GM12878 (cell line): ENCODE results near the gene FPR1. TPM values are rescaled to one million over a fixed set of nuclear protein-coding genes. Genes with fewer than 3 reads are reported as not detected.

Experiments used
- ATAC-seq: fragments of 200-7000 bp; cut with Tn5 transposase; 3 replicates; pipeline ENCODE4 v1.9.1; 2020; ENCODE audit warnings: mild to moderate bottlenecking, moderate library complexity
- BruUV-seq: library from RNA; stranded (reverse); fragments of 400-500 nt; replicated peaks from 2 replicates; lab custom pipeline; 2021; lab: Mats Ljungman, UMichigan
- CTCF ChIA-PET: fragments of 300-600 bp; sonication (Branson Sonifier 250); formaldehyde crosslinking; extraction: SDS; loops from one replicate; lab custom pipeline; 2021; ENCODE audit warnings: inconsistent platforms; lab: Yijun Ruan, JAX
- POLR2A ChIA-PET: fragments of 350-600 bp; formaldehyde crosslinking; extraction: SDS; loops from one replicate; lab custom pipeline; 2021; ENCODE audit warnings: inconsistent platforms; lab: Charles Lee
- RAD21 ChIA-PET: fragments of 300-600 bp; sonication (Branson Sonifier 250); formaldehyde crosslinking; loops from one replicate; lab custom pipeline; 2023; ENCODE audit warnings: antibody characterized with exemption; ENCODE audit not compliant: unreplicated experiment; lab: Charles Lee
- SMC1A ChIA-PET: fragments of 300-600 bp; sonication (Branson Sonifier 250); formaldehyde crosslinking; loops from one replicate; lab custom pipeline; 2023; ENCODE audit not compliant: unreplicated experiment, uncharacterized antibody; lab: Charles Lee
- DNase-seq: peaks from one replicate; pipeline ENCODE4 v3.0.0-alpha.2; 2011; ENCODE audit warnings: low read depth, low spot score
- FAIRE-seq: peaks from 3 replicates; lab custom pipeline; 2011; peaks lifted over from hg19 to GRCh38; lab: Jason Lieb, UNC
- H2AFZ ChIP-seq: 2 replicates; pipeline ENCODE4 v1.6.0; 2011; ENCODE audit warnings: low read depth, low read length, control low read depth; ENCODE audit not compliant: control insufficient read depth
- H3K27ac ChIP-seq: 2 replicates; pipeline ENCODE4 v1.5.1; 2011; ENCODE audit warnings: control low read depth; ENCODE audit not compliant: control insufficient read depth, insufficient read depth
- H3K27me3 ChIP-seq, 2 experiments: replicated peaks in 1 of 2; 2 replicates each; pipeline versions ENCODE4 v1.6.0 to v1.6.1; 2011; ENCODE audit warnings: low read length in 1 of 2; ENCODE audit not compliant: control insufficient read depth in 2 of 2, insufficient read depth in 2 of 2
- H3K36me3 ChIP-seq, 2 experiments: 2 replicates each; pipeline ENCODE4 v1.5.1; 2011; ENCODE audit warnings: low read length in 1 of 2; ENCODE audit not compliant: control insufficient read depth in 2 of 2, insufficient read depth in 2 of 2
- H3K4me1 ChIP-seq: 2 replicates; pipeline ENCODE4 v1.6.1; 2011; ENCODE audit warnings: mild to moderate bottlenecking, low read length, moderate library complexity, mixed read lengths; ENCODE audit not compliant: control insufficient read depth, insufficient read depth
- H3K4me2 ChIP-seq: 2 replicates; pipeline ENCODE4 v1.6.0; 2011; ENCODE audit warnings: control low read depth; ENCODE audit not compliant: control insufficient read depth, insufficient read depth
- H3K4me3 ChIP-seq: fragments of 200-600 bp; sonication (generic); 2 replicates; pipeline ENCODE4 v1.5.1; 2016
- H3K79me2 ChIP-seq: 2 replicates; pipeline ENCODE4 v1.6.0; 2011; ENCODE audit warnings: low read length; ENCODE audit not compliant: control insufficient read depth, insufficient read depth
- H3K9ac ChIP-seq: 2 replicates; pipeline ENCODE4 v1.8.0; 2011; ENCODE audit warnings: low read length, control low read depth, mixed read lengths; ENCODE audit not compliant: control insufficient read depth, insufficient read depth
- H3K9me3 ChIP-seq: replicated peaks from 3 replicates; pipeline ENCODE4 v1.5.1; 2011; ENCODE audit warnings: mild to moderate bottlenecking, low read length; ENCODE audit not compliant: control insufficient read depth, insufficient read depth
- H4K20me1 ChIP-seq: 2 replicates; pipeline ENCODE4 v1.6.0; 2011; ENCODE audit not compliant: control insufficient read depth, insufficient read depth
- ATF7 ChIP-seq: fragments of 450-650 bp; IDR thresholded peaks from 2 replicates; pipeline ENCODE4 v1.6.1; 2016; ENCODE audit warnings: low read depth, mild to moderate bottlenecking
- ESRRA ChIP-seq: IDR thresholded peaks from 2 replicates; pipeline ENCODE4 v1.6.1; 2012; ENCODE audit warnings: mild to moderate bottlenecking, low read length, improper control_type of control experiment
- HDAC6 ChIP-seq: fragments of 200-600 bp; sonication (generic); IDR thresholded peaks from one replicate; pipeline ENCODE4 v1.8.0; 2017; ENCODE audit warnings: antibody characterized with exemption; ENCODE audit not compliant: unreplicated experiment
- NFYB ChIP-seq: IDR thresholded peaks from 2 replicates; pipeline ENCODE4 v1.6.1; 2011; ENCODE audit warnings: low read depth, mild to moderate bottlenecking, low read length, improper control_type of control experiment, moderate library complexity; ENCODE audit not compliant: insufficient read depth
- NRF1 ChIP-seq: conservative IDR thresholded peaks from 2 replicates; pipeline ENCODE4 v1.6.1; 2011; ENCODE audit warnings: mild to moderate bottlenecking, low read depth, low read length, improper control_type of control experiment
- STAT3 ChIP-seq: IDR thresholded peaks from 2 replicates; pipeline ENCODE4 v1.6.1; 2011; ENCODE audit warnings: low read depth, low read length, improper control_type of control experiment
- SUZ12 ChIP-seq: fragments of 200-600 bp; sonication (generic); IDR thresholded peaks from one replicate; pipeline ENCODE4 v1.6.1; 2018; ENCODE audit warnings: antibody characterized with exemption, mild to moderate bottlenecking; ENCODE audit not compliant: unreplicated experiment
- ZNF217 ChIP-seq: fragments of 450-650 bp; IDR thresholded peaks from 2 replicates; pipeline ENCODE4 v1.6.1; 2017; ENCODE audit warnings: antibody characterized with exemption, mild to moderate bottlenecking
- WGBS: methylation state at CpG from one replicate; pipeline ENCODE4 v1.1.6; 2016; ENCODE audit warnings: low lambda C conversion rate; ENCODE audit not compliant: insufficient replicate concordance, insufficient coverage; ENCODE audit errors: missing lambda C conversion rate; 5-methylcytosine and 5-hydroxymethylcytosine counted together
- in situ Hi-C: fragments of 300-500 bp; cut with MboI; formaldehyde crosslinking; loops from 9 replicates; pipeline ENCODE4 v1.14.3; 2018; ENCODE audit warnings: mixed read lengths
- intact Hi-C: fragments of 100-400 bp; cut with micrococcal nuclease; formaldehyde crosslinking; loops from one replicate; pipeline ENCODE4 v1.14.2; 2022; ENCODE audit not compliant: unreplicated experiment
- polyA plus RNA-seq, 11 experiments: library from polyadenylated mRNA; depleted of rRNA in 4 of 11; unstranded in 6 of 11; stranded (reverse) in 5 of 11; fragments of >200 nt; fragmentation: Nextera tagmentation in 4 of 11; fragmentation: Illumina TruSeq in 1 of 11; extraction: Ambion mirVana in 4 of 11; extraction: Trizol in 1 of 11; gene quantifications; 1 replicate in 1 of 11; 2 replicates in 10 of 11; pipeline versions ENCODE4 v1.2.1 to v1.2.3, GENCODE V29; 2011 to 2016; ENCODE audit warnings: inconsistent platforms in 2 of 11, missing spikeins in 2 of 11, low read depth in 1 of 11
- total RNA-seq, 4 experiments: library from RNA; depleted of rRNA in 3 of 4; stranded (reverse); fragments of >200 nt in 3 of 4; fragmentation: Illumina TruSeq in 1 of 4; extraction: Trizol in 1 of 4; gene quantifications; 2 replicates each; pipeline versions ENCODE4 v1.2.1 to v1.2.3, GENCODE V29; 2013 to 2021
- TF ChIP-seq, protein P1 (sequence below): fragments of 450-650 bp; formaldehyde crosslinking; IDR thresholded peaks from 2 replicates; pipeline ENCODE4 v1.5.0; 2022; ENCODE audit warnings: mild to moderate bottlenecking, missing genetic modification characterization
- TF ChIP-seq, protein P2 (sequence below): fragments of 450-650 bp; IDR thresholded peaks from 2 replicates; pipeline ENCODE4 v1.6.1; 2016; ENCODE audit warnings: mild to moderate bottlenecking

Gene FPR1
- total and polyA plus RNA-seq, 10 of the 15 experiments (the other 5 are each of a cell fraction or from before 2014, with no cell fraction given) = not detected

DNA sequence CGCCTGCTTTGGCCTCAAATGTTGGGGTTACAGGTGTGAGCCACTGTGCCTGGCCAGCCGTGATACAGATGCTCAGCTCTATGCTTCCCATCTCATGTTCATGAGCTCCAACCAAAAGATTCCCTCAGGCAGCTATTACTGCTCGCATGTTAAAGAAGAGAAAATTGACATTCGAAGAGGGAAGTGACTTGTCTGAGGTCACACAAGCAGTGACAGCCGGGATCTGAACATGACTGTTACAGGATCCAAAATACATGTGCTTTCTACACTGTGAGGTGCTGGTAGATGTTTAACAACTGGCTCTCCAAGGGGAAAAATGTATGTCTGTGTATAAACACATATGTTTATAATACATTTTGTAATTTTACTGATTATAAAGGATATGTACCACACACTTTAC, 11.3 kb downstream of the FPR1 start:
- RAD21 ChIA-PET = no interaction called here
- FAIRE-seq (no peak), ATAC-seq (no peak)
- intact Hi-C loops = no loop called here
- Histone ChIP-seq H3K27me3 (no peaks in the 10 kb centered on the region), H3K36me3 (no peaks in the 10 kb centered on the region), H3K9ac (no peak overlapping the region), H3K4me3 (no peak overlapping the region), H4K20me1 (no peaks in the 10 kb centered on the region), H3K9me3 (no peaks in the 10 kb centered on the region; the same call in 2 of the 3 replicates), H3K79me2 (no peaks in the 10 kb centered on the region), H2AFZ (no peak overlapping the region), H3K27ac (no peak overlapping the region), H3K4me1 (no peaks in the 10 kb centered on the region)
- POLR2A ChIA-PET = no interaction called here
- CTCF ChIA-PET = no interaction called here
- 40% methylated on average over 5 of the region's 5 CpGs for WGBS
- BruUV-seq = no TSS peak
- in situ Hi-C loops = no loop called here
- TF ChIP-seq SUZ12 (no peak), ESRRA (no peak), HDAC6 (no peak), ATF7 (no peak), ZNF217 (no peak), STAT3 (no peak), NFYB (no peak), NRF1 (no peak)
- TF ChIP-seq, protein P1, sequence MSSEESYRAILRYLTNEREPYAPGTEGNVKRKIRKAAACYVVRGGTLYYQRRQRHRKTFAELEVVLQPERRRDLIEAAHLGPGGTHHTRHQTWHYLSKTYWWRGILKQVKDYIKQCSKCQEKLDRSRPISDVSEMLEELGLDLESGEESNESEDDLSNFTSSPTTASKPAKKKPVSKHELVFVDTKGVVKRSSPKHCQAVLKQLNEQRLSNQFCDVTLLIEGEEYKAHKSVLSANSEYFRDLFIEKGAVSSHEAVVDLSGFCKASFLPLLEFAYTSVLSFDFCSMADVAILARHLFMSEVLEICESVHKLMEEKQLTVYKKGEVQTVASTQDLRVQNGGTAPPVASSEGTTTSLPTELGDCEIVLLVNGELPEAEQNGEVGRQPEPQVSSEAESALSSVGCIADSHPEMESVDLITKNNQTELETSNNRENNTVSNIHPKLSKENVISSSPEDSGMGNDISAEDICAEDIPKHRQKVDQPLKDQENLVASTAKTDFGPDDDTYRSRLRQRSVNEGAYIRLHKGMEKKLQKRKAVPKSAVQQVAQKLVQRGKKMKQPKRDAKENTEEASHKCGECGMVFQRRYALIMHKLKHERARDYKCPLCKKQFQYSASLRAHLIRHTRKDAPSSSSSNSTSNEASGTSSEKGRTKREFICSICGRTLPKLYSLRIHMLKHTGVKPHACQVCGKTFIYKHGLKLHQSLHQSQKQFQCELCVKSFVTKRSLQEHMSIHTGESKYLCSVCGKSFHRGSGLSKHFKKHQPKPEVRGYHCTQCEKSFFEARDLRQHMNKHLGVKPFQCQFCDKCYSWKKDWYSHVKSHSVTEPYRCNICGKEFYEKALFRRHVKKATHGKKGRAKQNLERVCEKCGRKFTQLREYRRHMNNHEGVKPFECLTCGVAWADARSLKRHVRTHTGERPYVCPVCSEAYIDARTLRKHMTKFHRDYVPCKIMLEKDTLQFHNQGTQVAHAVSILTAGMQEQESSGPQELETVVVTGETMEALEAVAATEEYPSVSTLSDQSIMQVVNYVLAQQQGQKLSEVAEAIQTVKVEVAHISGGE (CRISPR knock-in tag) = no peak
- TF ChIP-seq, protein P2, sequence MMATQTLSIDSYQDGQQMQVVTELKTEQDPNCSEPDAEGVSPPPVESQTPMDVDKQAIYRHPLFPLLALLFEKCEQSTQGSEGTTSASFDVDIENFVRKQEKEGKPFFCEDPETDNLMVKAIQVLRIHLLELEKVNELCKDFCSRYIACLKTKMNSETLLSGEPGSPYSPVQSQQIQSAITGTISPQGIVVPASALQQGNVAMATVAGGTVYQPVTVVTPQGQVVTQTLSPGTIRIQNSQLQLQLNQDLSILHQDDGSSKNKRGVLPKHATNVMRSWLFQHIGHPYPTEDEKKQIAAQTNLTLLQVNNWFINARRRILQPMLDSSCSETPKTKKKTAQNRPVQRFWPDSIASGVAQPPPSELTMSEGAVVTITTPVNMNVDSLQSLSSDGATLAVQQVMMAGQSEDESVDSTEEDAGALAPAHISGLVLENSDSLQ = no peak
- TF ChIP-seq, all 136 proteins: peak for 0
- DNase-seq = no peak
- no peak overlapping the region for H3K4me2 ChIP-seq
- SMC1A ChIA-PET = no interaction called here
